DMS153 (cell line): ENCODE results near the gene FCGR3A.
"Not testable (repeated sequence)": the region's sequence is repeated elsewhere in the genome, so short reads cannot be mapped to it uniquely, and the experiment has no call there.

Experiments used
- DNase-seq: peaks from one replicate; lab custom pipeline; 2025; lab: John Stamatoyannopoulos, UW

FCGR3A gene

GRCh38 chr1:161549652-161550051, at the start of gene FCGR3A:
Gene FCGR3A (minus strand): TSS chr1:161549818. CDS start chr1:161549736, 82 bp downstream.
- no peak for DNase-seq

DNA sequence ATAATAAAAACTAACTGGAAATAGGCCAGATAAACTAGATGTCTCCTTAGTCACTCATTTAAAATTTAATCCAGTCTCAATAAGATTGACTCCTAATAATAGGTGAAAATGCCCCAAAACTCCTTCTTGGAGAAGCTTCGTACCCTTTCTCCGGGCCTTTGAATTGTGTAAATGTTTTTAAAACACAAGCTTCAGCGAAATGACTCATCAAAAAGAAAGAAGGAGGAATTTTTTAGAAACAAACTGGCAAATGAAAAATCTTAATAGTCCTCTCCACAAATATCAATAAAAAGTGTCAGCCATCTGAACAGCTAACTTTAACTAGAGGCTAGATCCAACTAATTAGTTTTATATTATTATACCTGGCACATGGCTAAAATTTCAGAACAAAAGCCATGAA, 47.5 kb upstream of the FCGR3A start:
- DNase-seq: not testable (repeated sequence)

DNA sequence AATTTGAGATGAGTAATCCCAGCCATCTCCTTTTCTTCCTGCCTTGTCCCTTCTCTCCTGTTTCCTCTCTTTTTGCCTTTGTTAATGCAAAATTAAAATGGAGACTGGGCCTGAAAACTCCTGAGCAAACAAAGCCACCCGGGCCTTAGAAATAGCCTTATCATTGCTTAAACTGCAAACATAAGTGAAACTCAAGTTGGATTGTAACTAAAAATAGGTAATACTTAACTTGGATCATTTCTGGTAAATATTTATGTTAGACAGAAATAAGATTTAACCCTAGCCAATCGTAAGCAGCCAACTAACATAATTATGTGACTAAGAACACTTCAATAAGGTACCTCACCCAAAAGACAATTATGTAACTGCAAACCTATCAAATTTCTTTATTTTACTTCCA, 46.0 kb upstream of the FCGR3A start:
- not testable (repeated sequence) for DNase-seq

DNA sequence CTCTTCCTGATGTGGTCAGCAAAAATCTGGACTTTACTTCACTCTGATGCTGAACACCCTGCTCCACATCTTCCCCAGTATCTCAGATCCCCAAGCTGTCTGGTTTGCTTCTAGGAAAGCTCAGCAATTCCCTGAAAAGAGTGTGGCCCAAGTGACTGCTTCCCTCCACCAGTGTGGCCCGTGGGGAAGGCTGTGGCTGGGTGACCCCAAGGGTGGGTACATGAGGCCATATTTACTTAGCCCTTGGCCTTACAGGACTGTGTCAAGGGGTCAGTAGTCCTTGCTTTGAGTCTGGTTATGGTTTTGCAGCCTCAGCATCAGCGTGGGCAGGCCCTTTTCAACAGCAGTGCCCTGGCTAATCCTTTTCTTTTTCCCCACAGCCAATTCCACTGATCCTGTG, 45.6 kb upstream of the FCGR3A start:
- not testable (repeated sequence) for DNase-seq

- DNase-seq: not testable (repeated sequence)
Measured at GRCh38 chr1:161594269-161594984, 44.8 kb upstream of the FCGR3A start.

DNA sequence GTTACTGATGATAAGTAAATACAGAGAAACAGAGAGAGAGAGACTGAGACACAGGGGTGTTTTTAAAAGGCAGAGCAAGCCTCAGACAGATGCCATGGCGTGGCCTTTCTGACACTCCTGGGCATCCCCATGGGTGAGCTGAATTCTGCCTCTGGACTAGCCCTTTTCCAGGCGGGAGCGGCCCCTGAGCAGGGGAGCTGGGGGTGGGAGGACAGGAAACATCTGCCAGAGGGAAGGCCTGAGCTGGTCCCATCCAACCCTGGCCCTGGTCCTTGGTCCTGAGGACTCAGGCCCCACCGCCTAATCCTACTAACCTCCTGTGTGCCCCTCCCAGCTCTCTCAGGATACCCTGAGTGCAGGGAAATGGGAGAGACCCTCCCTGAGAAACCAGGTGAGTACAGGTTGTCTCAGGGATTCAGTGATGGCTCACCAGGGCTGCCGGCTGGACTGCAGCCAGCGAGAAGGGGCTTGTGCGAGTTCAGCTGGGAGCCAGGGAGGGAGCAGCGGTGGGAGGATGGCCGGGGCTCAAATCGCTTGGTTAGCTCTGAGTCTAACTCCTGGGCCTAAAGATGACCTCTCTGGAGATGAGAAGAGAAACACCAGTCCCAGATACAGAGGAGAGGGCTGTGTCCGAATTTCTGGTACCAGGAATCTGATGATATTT, 43.6 kb upstream of the FCGR3A start:
- DNase-seq: not testable (repeated sequence)

- DNase-seq: not testable (repeated sequence)
Measured at GRCh38 chr1:161592586-161592985, 43.0 kb upstream of the FCGR3A start.

DNA sequence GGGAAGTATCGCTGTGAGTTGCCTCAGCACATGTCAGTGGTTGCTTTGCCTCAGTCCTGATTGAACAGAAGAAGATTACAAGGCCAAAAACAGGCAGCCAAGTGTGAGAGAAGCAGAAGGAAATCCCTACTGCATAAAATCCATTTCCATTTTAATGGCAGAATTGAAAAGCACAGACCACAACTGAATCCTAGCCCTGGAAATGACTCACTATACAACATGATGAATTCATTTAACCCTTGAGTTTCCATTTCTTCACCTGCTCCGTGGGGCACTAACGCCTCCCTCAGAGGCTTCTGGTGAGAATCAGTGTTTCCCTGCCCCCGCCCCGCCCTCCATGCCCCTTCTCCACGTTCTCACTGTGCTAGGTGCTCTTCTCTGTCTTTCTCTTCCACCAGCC, 40.3 kb upstream of the FCGR3A start:
- DNase-seq: not testable (repeated sequence)

DNA sequence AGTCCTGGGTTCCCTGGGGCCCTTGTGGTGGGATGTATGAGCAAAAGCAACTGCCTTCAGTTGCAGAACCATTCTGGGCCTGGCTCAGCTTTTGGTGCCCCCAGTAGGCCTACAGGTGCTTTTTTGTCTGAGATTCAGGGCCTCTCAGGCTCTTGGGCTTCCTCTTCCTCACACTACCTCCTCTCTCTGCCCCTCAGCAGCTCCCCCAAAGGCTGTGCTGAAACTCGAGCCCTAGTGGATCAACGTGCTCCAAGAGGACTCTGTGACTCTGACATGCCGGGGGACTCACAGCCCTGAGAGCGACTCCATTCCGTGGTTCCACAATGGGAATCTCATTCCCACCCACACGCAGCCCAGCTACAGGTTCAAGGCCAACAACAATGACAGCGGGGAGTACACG, 39.7 kb upstream of the FCGR3A start:
- not testable (repeated sequence) for DNase-seq

GRCh38 chr1:161588596-161588995, 39.0 kb upstream of the FCGR3A start:
- DNase-seq: not testable (repeated sequence)

- not testable (repeated sequence) for DNase-seq
Measured at GRCh38 chr1:161582882-161583281, 33.3 kb upstream of the FCGR3A start.

DNA sequence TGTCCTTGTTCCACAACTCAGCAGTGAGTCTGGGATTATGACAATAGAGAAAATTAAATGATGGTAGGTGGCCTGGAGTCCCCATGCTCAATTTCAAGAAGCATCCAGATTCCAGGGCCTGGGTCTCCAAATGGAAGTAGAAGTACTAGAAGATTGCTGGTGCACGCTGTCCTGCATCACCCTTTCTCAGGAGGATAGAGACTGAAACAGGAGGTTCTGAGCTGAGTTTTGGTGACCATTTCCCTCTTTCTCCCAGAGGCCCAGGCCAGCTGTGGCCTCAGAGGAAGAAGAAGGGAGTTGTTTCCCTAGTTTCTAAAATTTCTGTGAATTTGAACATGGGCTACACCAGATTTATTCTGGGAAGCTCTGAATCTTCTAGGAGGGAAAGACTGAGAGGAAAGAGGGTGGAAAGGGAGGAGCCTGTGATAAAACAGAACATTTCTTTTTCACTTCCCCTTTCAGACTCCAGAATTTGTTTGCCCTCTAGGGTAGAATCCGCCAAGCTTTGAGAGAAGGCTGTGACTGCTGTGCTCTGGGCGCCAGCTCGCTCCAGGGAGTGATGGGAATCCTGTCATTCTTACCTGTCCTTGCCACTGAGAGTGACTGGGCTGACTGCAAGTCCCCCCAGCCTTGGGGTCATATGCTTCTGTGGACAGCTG, 31.4 kb upstream of the FCGR3A start:
- not testable (repeated sequence) for DNase-seq

- not testable (repeated sequence) for DNase-seq
Measured at GRCh38 chr1:161579856-161580507, 30.4 kb upstream of the FCGR3A start.

- not testable (repeated sequence) for DNase-seq
Measured at GRCh38 chr1:161576676-161577075, 27.1 kb upstream of the FCGR3A start.

- not testable (repeated sequence) for DNase-seq
Measured at GRCh38 chr1:161571703-161572102, 22.1 kb upstream of the FCGR3A start.

GRCh38 chr1:161566602-161566960, 17.0 kb upstream of the FCGR3A start:
- DNase-seq: not testable (repeated sequence)

DNA sequence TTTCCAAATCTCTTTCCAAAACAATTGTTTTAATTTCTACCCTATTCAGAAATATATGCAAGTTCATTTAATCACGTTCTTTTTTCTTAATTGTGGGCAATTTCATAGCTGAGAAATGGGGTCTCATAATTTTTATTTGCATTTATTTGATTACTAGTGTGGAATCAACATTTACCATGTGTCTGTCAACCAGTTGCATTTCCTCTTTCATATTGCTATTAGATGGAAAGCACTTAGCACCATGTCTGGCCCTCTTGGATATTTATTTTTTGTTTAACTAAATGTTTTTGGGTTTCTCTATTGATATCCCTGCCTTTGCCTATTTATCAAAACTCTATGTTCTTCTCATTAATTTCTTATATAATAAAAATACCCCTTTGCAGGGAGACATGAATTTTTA, 13.9 kb upstream of the FCGR3A start:
- not testable (repeated sequence) for DNase-seq

DNA sequence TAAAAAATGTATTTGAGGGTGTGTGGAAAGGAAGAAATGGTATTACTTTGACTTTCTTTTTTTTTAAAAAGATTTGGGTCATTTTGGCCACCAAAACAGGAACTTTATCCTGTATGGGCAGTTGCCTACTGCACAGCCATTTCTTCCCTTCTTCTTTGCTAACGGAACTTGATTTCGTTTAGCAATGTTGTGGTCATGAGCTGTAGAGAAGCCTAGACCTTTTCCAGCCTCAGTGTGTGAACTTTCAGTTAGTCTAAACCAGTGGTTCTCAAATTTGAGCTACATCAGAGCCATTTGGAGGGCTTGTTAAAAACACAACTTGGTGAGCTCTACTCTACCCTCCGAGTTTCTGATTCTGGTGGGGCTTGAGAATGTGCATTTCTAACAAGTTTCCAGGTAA, 12.8 kb upstream of the FCGR3A start:
- not testable (repeated sequence) for DNase-seq

GRCh38 chr1:161560960-161561715, 11.5 kb upstream of the FCGR3A start:
- DNase-seq: peak; percentile 3

DNA sequence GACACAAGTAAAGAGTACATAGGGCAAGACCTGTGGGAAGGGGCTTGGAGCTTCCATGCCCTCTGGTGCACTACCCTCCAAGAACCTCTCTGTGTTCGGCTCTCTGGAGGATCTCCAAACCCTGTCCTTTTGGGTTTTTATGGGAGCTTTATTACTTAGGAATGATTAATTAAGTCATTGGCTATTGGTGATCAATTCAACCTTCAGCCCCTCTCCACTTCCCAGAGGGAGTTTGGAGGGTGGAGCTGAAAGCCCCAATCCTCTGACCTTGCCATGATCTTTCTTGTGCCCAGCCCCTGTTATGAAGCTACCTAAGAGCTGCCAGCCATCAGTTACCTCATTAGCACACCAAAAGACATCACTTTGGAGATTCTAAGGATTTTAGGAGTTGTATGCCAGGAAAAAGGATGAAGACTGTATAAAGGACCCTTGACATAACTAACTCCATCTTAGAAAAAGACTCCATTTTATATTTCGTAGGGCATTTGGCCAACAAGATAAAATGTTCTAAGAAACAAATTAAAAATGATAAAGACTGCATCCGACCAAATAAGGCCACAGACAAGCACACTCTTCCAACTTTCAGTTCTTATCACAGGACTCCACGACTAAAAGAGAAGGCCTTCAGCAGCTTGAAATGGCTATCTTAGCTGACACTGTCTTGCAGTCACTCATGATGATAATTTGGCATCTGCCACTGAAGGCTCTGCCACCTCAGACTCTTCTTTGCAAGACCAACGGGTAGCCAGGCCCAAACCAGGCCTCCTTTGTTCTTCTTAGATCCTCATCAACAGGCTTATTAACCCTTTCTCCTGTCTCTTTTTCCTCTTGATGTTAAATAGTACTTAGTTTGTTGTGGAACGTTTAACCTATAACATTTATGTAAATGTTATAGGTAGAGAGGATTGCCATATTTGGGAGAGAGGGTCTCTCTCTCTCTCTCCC, 8.2 kb upstream of the FCGR3A start:
- not testable (repeated sequence) for DNase-seq
